ENCODE data around the gene JOSD1.

DNA sequence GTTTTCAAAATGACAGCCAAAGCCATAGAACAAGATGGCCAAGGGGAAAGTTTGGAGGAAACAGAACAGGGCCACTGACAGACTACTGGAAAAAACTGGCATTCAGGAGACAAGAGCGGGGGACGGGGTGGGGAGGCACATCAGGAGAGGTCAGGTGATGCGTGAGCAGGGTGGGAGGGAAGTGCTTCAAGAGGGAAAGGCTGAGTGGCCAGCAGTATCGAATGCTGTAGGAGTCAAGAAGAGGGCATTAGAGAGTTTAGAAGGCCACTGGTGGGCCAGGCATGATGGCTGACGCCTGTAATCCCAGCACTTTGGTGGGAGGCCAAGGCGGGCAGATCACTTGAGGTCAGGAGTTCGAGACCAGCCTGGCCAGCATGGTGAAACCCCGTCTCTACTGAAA is 13.2 kb upstream of the JOSD1 start:
- TF ChIP-seq CTCF (IDR thresholded peaks at IDR 0.05) (no peak), POLR2A (IDR thresholded peaks at IDR 0.05) (no peak), POLR2AphosphoS5 (IDR thresholded peaks at IDR 0.05) (no peak)

All from breast epithelium (tissue), 3 donors.